ENCODE data around the gene WASL.
"Not testable (repeated sequence)": the region's sequence is repeated elsewhere in the genome, so short reads cannot be mapped to it uniquely, and the experiment has no call there.

The WASL gene

GRCh38 chr7:123768493-123768892 is 19.7 kb upstream of the WASL start:
- DNase-seq = no peak

- no peak for DNase-seq
Measured at GRCh38 chr7:123763191-123763661, 14.4 kb upstream of the WASL start.

GRCh38 chr7:123761729-123762128 is 12.9 kb upstream of the WASL start:
- no peak for DNase-seq

GRCh38 chr7:123757095-123757494 is 8.3 kb upstream of the WASL start:
- DNase-seq = no peak

GRCh38 chr7:123755338-123755737 is 6.5 kb upstream of the WASL start:
- no peak for DNase-seq

GRCh38 chr7:123754271-123754871 is 5.6 kb upstream of the WASL start:
- DNase-seq = no peak

- DNase-seq = no peak
Measured at GRCh38 chr7:123752534-123752933, 3.7 kb upstream of the WASL start.

- no peak for DNase-seq
Measured at GRCh38 chr7:123751821-123752220, 3.0 kb upstream of the WASL start.

- DNase-seq = no peak
Measured at GRCh38 chr7:123750389-123751230, 1.8 kb upstream of the WASL start.

GRCh38 chr7:123749537-123749857 is 694 bp upstream of the WASL start:
- DNase-seq = peak in 1 of 2 experiments; percentile 55

- no peak for DNase-seq
Measured at GRCh38 chr7:123748171-123748733, 551 bp downstream of the WASL start.

- DNase-seq = peak; percentile 4 to 12
Measured at GRCh38 chr7:123747620-123748141, 1.1 kb downstream of the WASL start.

GRCh38 chr7:123746931-123747488 is 1.8 kb downstream of the WASL start:
- no peak for DNase-seq

GRCh38 chr7:123746055-123746454 is 2.7 kb downstream of the WASL start:
- DNase-seq = no peak

- DNase-seq = no peak
Measured at GRCh38 chr7:123745437-123745836, 3.4 kb downstream of the WASL start.

GRCh38 chr7:123744416-123744815 is 4.4 kb downstream of the WASL start:
- DNase-seq = no peak

- DNase-seq = no peak
Measured at GRCh38 chr7:123741940-123742339, 6.9 kb downstream of the WASL start.

GRCh38 chr7:123738808-123739207 is 10.0 kb downstream of the WASL start:
- no peak for DNase-seq

- no peak for DNase-seq
Measured at GRCh38 chr7:123738356-123738755, 10.4 kb downstream of the WASL start.

GRCh38 chr7:123737168-123737674 is 11.6 kb downstream of the WASL start:
- DNase-seq = not testable (repeated sequence)

GRCh38 chr7:123735539-123735938 is 13.3 kb downstream of the WASL start:
- DNase-seq = no peak

- no peak for DNase-seq
Measured at GRCh38 chr7:123734498-123734897, 14.3 kb downstream of the WASL start.

- DNase-seq = no peak
Measured at GRCh38 chr7:123732413-123733091, 16.3 kb downstream of the WASL start.
